ENCODE results near the gene ABCG5. TPM values are rescaled to one million over a fixed set of nuclear protein-coding genes. Genes with fewer than 3 reads are reported as not detected.

ABCG5 gene
- total RNA-seq, 4 donors from 2014 or later: 1.7 to 9.3 (median 5.3) TPM

DNA sequence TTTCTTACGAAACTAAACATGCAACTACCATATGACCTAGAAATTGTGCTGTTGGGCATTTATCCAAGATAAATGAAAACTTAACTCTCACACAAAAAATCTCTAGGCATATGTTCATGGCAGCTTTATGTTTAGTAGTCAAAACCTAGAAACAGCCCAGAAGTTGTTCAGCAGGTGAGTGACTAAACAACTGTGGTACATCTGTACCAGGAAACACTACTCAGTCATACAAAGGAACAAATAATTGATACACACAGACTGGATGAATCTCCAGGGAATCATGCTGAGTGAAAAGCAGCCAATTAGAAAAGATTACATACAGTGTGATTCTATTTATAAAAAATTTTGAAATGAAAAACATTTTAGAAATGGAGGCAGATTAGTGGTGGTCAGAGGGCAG, 35.5 kb downstream of the ABCG5 start:
- peaks cover 0 to 11% (median 0%) of the 10 kb centered on the region in 3 donors for H3K36me3 ChIP-seq
- no peak for DNase-seq
- TF ChIP-seq, protein P1, sequence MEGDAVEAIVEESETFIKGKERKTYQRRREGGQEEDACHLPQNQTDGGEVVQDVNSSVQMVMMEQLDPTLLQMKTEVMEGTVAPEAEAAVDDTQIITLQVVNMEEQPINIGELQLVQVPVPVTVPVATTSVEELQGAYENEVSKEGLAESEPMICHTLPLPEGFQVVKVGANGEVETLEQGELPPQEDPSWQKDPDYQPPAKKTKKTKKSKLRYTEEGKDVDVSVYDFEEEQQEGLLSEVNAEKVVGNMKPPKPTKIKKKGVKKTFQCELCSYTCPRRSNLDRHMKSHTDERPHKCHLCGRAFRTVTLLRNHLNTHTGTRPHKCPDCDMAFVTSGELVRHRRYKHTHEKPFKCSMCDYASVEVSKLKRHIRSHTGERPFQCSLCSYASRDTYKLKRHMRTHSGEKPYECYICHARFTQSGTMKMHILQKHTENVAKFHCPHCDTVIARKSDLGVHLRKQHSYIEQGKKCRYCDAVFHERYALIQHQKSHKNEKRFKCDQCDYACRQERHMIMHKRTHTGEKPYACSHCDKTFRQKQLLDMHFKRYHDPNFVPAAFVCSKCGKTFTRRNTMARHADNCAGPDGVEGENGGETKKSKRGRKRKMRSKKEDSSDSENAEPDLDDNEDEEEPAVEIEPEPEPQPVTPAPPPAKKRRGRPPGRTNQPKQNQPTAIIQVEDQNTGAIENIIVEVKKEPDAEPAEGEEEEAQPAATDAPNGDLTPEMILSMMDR (IDR thresholded peaks at IDR 0.05): no peak
- TF ChIP-seq POLR2A (IDR thresholded peaks at IDR 0.05): no peak
- no peaks in the 10 kb centered on the region for H3K4me1 ChIP-seq
- peak overlapping the region in 1 of 4 donors; percentile 7 for H3K27ac ChIP-seq
- H3K27me3 ChIP-seq: no peaks in the 10 kb centered on the region
- H3K4me3 ChIP-seq: no peak overlapping the region
- no peaks in the 10 kb centered on the region for H3K9me3 ChIP-seq

DNA sequence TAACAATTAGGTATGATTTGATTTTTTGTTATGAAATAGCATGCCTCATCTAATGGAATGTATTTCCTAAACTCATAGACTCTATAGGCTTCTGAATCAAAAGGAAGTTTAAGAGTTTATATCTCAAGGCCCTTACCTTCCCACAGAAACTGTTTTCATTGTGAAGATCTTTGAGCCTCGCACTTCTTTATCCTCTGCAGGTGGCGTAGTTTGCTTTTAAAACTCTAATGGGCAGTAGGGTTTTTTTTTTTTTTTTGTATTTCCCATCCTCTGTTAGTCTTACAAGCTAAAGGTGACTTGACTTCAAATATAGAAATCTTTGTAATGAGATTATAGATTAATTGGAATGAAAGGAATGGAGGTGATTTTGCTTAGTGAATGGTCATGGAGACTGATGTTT, 36.5 kb downstream of the ABCG5 start:
- no peaks in the 10 kb centered on the region for H3K27me3 ChIP-seq
- TF ChIP-seq POLR2A (IDR thresholded peaks at IDR 0.05): no peak
- TF ChIP-seq, protein P1 (IDR thresholded peaks at IDR 0.05): peak in 3 of 6 experiments; percentile 45 to 54 (median 51)
- no peaks in the 10 kb centered on the region for H3K9me3 ChIP-seq
- peaks cover 0 to 11% (median 0%) of the 10 kb centered on the region in 3 donors for H3K36me3 ChIP-seq
- H3K4me1 ChIP-seq: no peaks in the 10 kb centered on the region
- H3K4me3 ChIP-seq: peak overlapping the region in 1 of 4 donors; percentile 20
- peak overlapping the region in 1 of 4 donors; percentile 42 for H3K27ac ChIP-seq
- DNase-seq: no peak

DNA sequence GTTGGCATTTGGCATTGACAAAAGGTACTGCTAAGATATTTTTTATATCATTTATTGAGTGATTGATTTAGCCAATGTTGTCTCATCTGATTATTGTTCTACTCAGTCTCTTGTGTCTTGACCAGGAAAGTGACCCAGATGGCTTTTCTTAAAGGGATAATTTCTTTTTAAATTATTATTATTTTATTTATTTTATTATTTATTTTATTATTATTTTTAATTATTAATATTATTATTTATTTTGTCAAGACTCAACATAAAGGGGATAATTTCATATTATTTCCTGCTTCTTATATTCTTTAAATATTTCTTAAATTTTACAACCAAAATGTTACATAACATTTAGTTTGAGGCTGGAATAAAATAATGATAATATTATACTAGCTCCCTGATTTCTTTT, 37.7 kb downstream of the ABCG5 start:
- Histone ChIP-seq H3K27me3 (no peaks in the 10 kb centered on the region), H3K36me3 (peaks cover 0 to 15% (median 0%) of the 10 kb centered on the region in 3 donors), H3K4me3 (peak overlapping the region in 1 of 4 donors; percentile 36), H3K27ac (no peak overlapping the region), H3K4me1 (no peaks in the 10 kb centered on the region), H3K9me3 (no peaks in the 10 kb centered on the region)
- no peak for TF ChIP-seq POLR2A (IDR thresholded peaks at IDR 0.05)
- TF ChIP-seq, protein P1 (IDR thresholded peaks at IDR 0.05): no peak
- DNase-seq: no peak

DNA sequence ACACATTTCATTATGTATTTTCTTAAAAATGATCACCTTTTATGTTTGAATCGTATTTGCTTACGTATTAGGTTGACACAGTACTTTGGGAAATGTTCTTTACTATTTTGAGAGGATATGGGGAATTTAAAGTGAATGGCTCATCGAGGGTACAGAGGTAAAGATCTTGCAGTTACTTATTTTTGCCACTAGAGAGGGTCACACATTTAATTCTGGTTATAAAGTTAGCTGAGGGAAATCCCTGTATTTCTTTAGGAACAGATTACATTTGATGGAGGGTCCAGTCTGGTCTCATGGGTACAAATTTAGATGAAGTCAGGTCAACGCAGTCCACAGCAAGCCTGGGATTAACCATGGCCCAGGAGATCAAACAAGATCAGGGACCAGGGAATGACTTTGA, 40.3 kb downstream of the ABCG5 start:
- peaks cover 0 to 5% (median 0%) of the 10 kb centered on the region in 3 donors for H3K36me3 ChIP-seq
- TF ChIP-seq POLR2A (IDR thresholded peaks at IDR 0.05): no peak
- TF ChIP-seq, protein P1 (IDR thresholded peaks at IDR 0.05): peak in 4 of 6 experiments; percentile 13 to 57 (median 53)

DNA sequence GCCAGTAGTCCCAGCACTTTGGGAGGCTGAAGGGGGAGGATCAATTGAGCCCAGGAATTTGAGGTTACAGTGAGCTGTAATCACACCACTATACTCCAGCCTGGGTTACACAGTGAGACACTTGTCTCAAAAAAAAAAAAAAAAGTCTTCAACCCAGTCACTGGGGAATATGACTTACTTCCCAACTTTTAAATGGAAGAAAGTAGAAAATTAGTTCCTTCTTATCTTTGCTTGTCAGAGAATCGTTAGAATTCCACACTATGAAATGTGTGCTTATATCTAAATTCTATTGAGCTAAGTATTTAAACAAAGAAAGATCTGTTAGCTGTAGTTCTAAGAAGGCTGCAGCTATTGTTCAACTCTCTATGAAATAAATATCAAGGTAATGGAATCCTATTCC, 42.4 kb downstream of the ABCG5 start:
- H3K4me3 ChIP-seq: no peak overlapping the region
- no peaks in the 10 kb centered on the region for H3K9me3 ChIP-seq
- H3K27ac ChIP-seq: no peak overlapping the region
- H3K27me3 ChIP-seq: no peaks in the 10 kb centered on the region
- no peak for DNase-seq
- H3K4me1 ChIP-seq: no peaks in the 10 kb centered on the region
- no peak for TF ChIP-seq POLR2A (IDR thresholded peaks at IDR 0.05)
- TF ChIP-seq, protein P1 (IDR thresholded peaks at IDR 0.05): no peak
- peaks cover 0 to 5% (median 0%) of the 10 kb centered on the region in 3 donors for H3K36me3 ChIP-seq

More for the DNA sequence above, 40.3 kb downstream of the ABCG5 start:
- no peak for DNase-seq
- no peaks in the 10 kb centered on the region for H3K9me3 ChIP-seq
- no peaks in the 10 kb centered on the region for H3K27me3 ChIP-seq
- H3K4me1 ChIP-seq: no peaks in the 10 kb centered on the region
- no peak overlapping the region for H3K4me3 ChIP-seq
- H3K27ac ChIP-seq: no peak overlapping the region

DNA sequence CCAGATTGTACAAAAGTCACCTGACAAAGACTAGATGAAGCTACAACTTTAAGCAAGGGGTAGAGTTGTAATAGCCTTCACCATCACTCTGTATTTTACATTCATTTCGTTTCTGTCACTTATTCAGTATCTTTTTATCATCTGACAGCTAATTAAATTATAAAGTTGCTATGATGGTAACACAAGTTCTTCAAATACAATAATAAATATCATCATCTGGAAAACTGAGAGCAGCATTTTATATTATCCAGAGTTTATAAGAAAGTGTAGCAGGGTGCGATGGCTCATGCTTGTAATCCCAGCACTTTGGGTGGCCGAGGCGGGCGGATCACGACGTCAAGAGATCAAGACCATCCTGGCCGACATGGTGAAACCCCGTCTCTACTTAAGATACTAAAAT, 43.7 kb downstream of the ABCG5 start:
- no peaks in the 10 kb centered on the region for H3K4me1 ChIP-seq
- no peaks in the 10 kb centered on the region for H3K9me3 ChIP-seq
- no peak overlapping the region for H3K27ac ChIP-seq
- H3K4me3 ChIP-seq: no peak overlapping the region
- peaks cover 0 to 5% (median 0%) of the 10 kb centered on the region in 3 donors for H3K36me3 ChIP-seq
- no peaks in the 10 kb centered on the region for H3K27me3 ChIP-seq
- no peak for DNase-seq
- TF ChIP-seq, protein P1 (IDR thresholded peaks at IDR 0.05): no peak

Data from Peyer's patch (tissue), 4 donors.